ENCODE results near the gene TNRC18.
"Not testable (repeated sequence)": the region's sequence is repeated elsewhere in the genome, so short reads cannot be mapped to it uniquely, and the experiment has no call there.

The TNRC18 gene, protein sequence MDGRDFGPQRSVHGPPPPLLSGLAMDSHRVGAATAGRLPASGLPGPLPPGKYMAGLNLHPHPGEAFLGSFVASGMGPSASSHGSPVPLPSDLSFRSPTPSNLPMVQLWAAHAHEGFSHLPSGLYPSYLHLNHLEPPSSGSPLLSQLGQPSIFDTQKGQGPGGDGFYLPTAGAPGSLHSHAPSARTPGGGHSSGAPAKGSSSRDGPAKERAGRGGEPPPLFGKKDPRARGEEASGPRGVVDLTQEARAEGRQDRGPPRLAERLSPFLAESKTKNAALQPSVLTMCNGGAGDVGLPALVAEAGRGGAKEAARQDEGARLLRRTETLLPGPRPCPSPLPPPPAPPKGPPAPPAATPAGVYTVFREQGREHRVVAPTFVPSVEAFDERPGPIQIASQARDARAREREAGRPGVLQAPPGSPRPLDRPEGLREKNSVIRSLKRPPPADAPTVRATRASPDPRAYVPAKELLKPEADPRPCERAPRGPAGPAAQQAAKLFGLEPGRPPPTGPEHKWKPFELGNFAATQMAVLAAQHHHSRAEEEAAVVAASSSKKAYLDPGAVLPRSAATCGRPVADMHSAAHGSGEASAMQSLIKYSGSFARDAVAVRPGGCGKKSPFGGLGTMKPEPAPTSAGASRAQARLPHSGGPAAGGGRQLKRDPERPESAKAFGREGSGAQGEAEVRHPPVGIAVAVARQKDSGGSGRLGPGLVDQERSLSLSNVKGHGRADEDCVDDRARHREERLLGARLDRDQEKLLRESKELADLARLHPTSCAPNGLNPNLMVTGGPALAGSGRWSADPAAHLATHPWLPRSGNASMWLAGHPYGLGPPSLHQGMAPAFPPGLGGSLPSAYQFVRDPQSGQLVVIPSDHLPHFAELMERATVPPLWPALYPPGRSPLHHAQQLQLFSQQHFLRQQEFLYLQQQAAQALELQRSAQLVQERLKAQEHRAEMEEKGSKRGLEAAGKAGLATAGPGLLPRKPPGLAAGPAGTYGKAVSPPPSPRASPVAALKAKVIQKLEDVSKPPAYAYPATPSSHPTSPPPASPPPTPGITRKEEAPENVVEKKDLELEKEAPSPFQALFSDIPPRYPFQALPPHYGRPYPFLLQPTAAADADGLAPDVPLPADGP (N-terminal part only)

DNA sequence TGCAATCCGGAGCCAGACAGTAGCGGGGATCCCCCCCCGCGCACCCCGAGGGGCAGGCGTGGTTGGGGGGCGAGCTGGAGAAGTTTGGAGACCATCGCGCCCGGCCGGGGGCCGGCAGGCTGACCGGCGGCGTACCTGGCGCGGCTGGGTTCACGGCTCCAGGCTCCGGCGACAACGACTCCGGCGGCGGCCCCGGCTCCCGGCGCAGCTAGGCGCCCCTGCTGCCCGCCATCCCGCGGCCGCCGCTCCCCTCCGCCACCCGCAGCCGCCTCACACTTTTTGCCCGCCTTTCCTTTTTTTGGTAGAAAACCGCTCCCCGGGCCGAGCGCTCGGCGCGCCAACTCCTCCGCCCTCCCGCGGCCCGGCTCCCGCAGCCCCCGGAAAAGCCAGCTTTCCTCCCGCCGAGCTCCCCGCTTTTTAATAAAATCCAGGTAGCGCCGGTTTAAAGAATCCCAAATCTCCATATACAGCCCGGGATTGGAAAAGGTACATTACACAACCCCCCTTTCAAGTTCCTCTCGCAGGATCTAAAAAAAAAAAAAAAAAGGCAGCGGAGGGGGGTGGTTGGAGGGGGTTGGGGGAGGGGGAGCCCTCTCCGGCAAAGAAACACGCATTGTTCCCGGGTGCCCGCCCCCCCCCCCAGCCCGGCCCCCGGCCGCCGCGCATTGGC lies at the start of gene TNRC18:
Gene TNRC18 (minus strand): TSS at position 529 of the 670 bp plus-strand sequence. CDS start 2,588 bp downstream, outside the sequence.
- no peak for DNase-seq

DNA sequence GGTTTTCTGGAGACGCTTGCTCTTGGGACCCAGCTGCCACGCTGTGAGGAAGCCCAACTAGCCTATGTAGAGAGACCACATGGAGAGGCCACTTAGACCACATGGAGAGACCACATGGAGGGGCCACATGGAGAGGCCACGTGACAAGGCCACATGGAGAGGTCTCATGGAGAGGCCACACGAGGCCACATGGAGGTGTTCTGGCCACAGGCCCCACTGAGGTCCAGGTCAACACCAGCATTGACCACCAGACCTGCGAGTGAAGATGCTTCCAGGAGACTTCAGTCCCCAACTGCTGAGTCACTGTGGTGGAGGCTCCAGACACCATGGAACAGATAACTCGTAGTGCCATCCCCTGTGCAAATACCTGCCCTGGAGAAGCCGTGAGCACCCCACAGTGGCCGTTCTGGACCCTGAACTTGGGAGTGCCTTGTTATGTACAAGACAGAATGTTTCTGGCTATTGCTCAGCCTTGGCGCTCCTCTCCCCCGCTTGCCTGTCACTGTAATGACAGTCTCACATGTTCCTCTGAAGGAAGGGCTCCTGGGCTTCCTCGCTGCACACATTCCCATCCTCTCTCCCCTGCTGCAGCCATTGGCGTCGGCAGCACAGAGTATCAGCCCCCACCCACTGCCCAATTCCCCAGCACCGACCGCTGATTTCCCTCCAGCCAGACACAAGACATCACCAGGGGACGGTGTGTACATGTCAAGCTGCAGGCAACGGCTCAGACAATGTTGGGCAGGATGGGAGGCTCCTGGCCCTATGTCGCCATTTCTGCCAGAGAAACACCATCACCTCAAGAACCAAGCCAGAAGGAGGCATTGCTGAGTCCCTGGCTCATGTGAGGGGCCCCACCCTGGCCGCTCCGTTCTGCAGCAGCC lies 49.0 kb upstream of the TNRC18 start:
- DNase-seq = no peak

DNA sequence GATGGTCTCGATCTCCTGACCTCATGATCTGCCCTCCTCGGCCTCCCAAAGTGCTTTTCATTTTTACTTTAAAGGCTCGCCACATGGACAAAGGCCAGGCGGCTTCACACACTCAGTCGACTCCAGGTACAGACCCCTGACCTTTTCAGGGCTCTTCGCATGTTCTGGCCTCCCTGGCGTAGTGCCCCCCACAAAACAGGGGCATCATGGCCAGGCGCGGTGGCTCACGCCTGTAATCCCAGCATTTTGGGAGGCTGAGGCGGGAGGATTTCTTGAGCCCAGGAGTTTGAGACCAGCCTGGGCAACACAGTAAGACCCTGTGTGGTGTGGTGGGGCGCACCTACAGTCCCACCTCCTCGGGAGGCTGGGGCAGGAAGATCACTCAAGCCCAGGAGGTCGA lies 48.0 kb upstream of the TNRC18 start:
- DNase-seq = not testable (repeated sequence)

DNA sequence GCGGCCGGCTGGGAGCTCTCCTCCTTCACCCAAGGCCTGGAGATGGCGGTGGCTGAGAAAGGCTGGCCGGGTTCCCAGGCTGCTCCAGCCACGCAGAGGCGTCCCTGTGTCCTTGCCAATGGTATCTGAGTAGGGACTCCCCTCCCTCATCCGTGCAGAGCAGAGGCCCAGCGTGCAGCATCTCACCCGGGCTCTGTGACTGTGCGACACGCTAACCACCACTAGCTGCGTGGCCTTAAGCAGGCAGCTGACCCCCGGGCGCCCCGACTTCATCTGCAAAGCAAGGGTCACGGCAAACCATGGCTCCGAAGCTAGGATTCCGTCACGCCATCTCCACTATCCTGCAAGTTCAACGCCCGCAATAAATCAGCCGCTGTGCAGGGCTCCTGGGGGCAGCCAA lies 47.2 kb upstream of the TNRC18 start:
- DNase-seq = no peak

DNA sequence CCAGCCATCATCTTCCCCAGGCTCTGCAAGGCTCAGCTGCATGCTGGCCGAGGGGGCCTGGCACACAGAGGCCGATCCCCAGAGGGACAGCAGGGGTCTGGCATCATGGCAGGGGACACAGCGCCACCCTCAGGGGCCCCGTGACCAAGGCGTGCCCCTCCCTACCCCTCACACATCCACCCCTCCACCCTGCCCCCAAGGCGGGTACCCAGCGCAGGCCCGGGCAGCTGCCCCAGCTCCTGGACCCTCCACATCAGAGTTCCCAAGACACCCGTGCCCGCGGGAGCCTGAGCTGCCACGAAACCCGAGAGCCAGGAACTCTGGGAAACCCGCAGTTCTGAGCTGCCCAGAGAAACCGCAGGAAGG lies 46.5 kb upstream of the TNRC18 start:
- DNase-seq = no peak

DNA sequence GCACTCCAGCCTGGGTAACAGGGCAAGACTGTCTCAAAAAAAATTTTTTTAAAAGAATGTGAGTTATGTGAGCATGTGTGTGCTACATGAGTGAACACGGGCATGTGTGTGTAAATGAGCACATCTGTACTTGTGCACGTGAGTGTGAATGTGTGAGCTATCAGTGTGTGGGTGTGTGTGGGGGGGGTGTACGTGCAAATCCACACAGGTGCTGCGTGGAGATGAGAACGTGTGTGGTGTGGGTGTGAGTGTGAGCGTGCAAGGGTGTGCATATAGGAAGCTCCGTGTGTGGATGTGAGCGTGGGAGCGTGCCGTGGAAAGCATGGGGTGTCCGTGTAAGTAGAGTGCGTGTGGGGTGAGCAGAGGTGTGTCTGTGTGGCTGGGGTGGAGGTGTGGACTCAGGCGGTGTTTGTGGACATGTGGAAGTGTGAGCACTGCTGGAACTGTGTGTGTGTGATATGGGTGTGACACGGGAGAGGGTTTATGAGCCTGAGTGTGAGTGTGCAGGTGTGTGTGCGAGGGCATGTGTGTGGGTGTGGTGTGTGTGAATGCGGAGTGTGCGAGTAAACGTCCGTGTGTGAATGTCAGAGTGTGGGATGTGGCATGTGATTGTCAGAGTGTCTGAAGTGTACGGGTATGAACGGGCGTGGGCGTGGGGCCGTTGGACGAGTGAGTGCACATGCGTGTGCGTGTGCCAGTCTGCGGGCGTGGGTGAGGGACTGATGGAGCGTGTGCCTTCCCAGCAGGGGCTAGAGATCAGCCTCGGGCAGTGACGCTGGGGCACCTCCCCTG lies 45.9 kb upstream of the TNRC18 start:
- no peak for DNase-seq

DNA sequence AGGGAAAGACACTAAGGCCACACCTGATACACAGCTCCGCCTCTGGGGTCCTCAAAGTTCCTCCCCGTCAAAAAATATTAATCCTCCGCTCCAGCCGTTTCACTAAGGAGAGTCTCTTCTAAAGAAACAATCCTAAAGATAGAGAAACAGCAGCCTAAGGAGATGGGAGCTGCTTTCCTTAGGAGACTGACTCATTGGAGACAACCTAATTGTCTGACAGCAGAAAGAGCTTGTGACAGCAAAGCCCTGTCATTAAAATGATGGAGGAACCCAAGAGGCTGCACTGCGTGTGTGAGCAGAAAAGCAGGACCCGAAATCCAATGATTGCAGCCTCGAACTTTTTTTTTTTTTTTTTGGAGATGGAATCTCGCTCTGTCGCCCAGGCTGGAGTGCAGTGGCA lies 44.0 kb upstream of the TNRC18 start:
- no peak for DNase-seq

DNA sequence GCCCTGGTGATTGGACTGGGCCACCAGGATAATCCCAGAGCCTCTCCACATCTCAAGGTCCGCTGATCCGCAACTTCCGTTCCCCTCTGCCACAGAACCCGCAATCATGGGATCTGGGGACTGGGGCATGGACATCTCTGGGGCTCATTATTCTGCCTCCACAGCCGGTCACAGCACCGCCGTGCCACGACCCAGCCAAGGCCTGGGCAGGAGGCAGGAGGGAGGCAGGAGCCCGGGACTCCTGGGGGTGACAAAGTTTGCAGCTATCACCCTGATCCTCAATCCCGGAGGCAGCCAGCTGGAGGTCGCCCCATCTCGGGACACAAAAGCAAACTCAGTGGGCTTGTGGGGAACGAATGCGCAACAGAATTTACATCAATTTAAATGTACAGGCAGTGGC lies 42.9 kb upstream of the TNRC18 start:
- DNase-seq = no peak

DNA sequence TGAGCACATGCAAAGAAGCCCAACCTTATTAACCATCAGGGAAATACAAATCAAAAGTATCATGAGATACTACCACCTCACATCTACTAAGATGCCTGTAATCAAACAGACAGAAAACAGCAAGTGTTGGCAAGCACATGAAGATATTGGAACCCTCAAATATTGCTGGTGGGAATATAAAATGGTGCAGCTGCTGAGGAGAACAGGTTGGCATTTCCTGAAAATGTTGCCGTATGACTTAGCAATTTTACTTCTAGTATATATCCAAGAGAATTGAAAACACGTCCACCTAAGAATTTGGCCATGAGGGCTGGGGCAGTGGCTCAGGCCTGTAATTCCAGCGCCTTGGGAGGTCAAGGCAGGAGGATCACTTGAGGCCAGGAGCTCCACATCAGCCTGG lies 39.4 kb upstream of the TNRC18 start:
- DNase-seq = no peak

DNA sequence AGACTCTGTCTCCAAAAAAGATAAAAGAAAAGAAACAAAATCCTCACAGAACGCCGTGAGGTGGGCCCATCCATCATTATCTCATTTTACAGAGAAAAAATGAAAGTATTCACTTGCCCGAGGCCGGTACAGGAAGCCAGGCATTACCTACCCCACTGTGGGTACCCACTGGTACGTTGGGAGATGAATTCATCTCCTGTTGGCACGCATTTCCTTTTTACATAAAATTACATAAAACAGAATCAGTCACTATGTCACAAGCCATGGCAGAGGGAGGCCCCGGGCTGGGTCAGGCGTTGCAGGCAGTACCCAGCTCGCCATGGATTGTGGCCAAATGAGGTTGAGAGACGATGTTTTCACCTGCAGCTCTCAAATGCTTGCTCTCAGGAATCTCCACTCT lies 38.6 kb upstream of the TNRC18 start:
- no peak for DNase-seq

DNA sequence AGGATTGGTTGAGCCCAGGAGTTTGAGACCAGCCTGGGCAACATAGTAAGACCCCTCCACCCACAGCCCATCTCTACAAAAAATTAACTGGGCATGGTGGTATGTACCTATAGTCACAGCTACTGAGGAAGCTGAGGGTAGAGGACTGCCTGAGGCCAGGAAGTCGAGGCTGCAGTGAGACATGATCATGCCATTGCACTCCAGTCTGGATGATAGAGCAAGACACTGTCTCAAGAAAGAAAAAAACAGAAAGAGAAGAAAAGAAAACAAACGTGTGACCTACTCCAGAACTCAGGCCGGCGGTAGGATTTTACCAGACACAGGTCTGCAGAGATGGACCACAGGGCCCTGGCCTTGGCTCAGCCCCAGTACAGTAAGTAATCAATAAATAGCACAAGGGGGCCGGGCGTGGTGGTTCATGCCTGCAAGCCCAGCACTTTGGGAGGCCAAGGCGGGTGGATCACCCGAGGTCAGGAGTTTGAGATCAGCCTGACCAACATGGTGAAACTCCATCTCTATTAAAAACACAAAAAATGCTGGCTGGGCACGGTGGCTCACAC lies 35.4 kb upstream of the TNRC18 start:
- DNase-seq = no peak

DNA sequence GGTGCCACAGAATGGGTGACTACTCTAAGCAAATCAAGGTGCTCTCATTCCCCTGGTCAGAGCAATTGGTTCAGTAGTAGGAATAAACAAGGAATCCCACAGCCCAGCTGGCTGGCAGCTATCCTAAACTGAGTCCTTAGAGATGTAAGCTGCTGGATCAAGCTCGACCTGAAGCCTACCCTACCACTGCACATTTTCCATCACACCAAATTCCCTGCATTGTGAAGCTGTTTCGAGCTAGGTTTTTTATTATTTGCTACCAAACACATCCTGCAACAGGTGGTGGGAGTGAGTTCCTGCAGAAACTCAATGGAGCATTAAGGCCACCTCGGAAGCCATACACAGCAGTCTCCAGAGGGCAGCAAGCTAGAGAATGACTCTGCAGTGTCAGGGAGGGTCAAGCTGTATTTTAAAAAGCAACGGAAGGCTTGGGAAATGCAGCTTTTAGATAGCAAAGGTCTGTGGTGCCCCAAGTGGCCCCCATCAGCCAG lies 33.7 kb upstream of the TNRC18 start:
- no peak for DNase-seq

DNA sequence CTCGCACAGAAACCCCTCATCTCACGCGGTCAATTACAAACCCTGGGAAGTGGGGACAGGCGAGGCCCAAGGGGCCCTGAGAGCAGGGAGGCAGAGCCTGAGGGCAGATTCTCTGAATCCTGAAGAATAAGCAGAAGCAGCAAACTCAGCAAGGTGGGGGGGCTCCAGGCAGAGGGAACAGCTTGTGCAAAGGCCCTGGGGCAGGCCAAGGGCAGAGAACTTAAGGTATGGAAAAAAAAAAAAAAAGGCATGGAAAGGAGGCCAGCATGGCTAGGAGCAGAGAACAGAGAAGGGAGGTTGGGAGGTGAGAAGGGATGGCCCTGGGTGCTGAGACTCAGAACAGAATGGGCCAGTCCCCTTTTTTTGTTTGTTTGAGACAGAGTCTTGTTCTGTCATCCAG lies 32.8 kb upstream of the TNRC18 start:
- no peak for DNase-seq

DNA sequence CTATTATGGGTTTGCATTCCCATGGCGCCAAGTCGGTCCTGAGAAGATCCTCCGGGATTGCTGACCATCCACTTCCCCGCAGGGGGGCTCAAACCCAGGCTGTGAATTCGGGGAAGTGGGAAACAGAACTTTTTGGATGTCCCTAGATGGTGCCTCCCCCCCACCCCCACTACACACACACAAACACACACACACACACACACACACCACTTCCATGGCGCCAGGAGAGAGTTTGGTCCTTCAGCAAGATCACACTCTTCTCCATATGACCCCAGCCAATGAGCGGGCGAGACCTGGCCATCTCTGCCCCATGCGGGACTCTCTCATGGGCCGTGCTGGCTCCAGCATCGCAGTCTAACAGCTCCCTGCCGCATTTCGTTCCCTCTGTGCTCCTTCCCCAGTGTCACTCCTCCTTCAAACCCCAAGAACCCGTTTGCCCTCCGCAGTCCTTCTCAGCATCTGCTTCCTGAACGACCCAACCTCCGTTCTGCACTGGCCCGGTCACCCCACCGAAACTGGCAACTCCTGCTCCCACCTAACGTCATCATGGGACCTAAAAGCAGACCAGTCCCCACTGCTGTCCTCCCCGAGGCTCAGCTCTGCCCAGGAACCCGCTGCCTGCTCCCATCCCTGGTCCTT lies 32.1 kb upstream of the TNRC18 start:
- no peak for DNase-seq

DNA sequence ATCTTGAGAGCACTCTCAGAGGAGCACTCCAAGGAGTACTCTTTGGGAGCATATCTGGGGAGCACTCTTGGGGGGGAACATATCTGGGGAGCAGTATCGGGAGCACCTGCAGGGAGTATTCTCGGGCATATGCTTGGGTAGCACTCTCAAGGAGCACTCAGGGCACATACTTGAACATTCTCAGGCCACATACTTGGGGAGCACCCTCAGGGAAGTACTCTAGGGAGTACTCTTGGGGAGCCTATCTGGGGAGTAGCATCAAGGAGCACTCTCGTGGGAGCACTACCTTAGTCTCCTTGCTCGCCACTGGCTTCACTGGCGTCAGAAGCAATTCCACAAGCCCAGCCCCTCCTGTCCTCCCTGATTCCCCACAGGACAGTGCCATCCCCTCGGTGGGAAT lies 31.5 kb upstream of the TNRC18 start:
- no peak for DNase-seq

DNA sequence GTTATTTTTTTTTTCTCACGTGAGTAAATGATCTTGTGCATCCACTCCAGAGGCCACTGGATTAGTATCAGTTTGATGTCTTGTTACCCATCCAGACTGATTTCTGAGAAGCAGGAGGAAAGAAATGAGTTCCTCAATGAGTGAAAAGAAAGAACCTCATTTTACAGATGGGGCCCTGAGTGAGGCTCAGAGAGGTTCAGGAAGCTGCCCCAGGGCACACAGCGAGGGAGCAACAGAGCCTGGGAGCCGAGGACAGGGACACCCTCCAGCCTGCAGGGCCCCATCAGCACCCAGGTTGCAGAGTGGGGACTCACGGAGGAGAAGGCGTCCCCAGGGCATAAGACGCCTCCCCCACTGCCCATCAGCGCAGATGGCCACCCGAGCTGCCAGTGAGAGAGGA lies 30.9 kb upstream of the TNRC18 start:
- no peak for DNase-seq

DNA sequence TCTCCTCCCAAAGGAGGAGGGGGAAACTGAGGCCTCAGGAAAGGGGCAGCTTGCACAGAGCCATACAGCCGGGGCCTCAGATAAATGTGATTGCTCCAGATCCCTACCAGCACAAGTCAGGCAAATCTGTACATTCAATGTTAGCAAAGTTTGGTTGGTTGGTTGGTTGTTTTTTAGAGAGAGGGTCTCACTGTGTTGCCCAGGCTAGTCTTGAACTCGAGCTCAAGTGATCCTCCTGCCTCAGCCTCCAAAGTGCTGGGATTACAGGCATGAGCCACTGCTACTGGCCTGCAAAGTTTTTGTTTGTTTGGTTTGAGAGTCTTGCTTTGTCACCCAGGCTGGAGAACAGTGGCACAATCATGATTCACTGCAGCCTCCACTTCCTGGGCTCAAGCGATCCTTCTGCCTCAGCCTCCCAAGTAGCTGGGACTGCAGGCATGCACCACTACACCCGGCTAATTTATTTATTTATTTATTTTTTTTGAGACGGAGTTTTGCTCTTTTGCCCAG lies 30.0 kb upstream of the TNRC18 start:
- DNase-seq = no peak

DNA sequence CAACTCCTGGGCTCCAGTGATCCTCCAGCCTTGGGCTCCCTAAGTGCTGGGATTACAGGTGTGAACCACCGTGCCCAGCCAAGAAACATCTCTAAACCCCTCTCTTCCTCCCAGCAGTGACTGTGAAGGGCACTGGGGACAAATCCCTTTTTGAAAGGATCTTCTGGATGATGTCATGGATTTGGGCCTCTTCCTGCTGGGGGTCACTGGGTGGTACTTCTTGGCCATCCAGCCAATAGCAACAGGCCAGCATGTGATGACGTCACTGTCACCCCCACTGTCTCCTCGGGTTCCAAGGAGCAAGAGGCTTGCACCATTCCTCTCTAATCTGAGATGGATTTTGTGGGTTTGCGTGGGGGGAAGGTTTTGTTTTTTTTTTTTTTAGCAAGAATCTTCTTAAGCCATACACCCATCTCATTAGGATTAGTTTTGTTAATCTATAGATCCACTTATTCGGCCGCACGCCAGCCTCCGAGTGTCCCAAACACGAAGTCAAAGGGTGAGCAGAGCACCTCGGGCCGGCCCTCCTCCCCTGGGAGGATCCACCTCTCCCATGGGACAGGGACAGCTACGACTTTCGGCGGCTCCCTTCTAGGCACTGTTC lies 29.4 kb upstream of the TNRC18 start:
- peak; percentile 69 for DNase-seq

DNA sequence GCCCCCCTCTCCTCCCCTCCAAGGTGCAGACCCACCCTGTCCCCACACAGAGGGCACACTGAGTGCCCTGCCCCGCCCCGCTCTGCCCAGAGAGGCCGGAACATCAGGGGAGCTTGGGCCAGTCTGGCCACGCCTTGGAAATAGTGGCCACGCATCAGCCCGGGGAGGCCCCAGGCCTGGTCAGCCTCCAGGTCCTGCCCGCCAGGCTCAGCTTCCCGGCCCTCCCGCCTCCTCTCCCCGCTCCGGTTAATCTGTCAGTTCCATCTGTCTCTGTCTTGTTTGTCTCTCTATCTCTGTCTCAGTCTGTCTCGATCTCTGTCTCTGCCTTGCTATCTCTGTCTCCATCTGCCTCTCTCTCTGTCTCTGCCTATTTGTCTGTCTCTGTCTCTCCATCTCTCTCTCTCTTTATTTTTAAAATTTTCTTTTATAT lies 28.9 kb upstream of the TNRC18 start:
- no peak for DNase-seq

All from HCEC 1CT (cell line).